ENCODE data around the gene EHBP1L1. TPM values are rescaled to one million over a fixed set of nuclear protein-coding genes. Genes with fewer than 3 reads are reported as not detected.
A peak's percentile ranks its signal among the peaks of the same experiment; 100 is the strongest.

The EHBP1L1 gene
- total and polyA plus RNA-seq, 2 donors (not counting 1 experiment from before 2014, with no cell fraction given) = 12.8 to 53.5 TPM

- Histone ChIP-seq H2AFZ (ENCODE audit: low read length) (no peak overlapping the region), H3K4me1 (ENCODE audit: control insufficient read depth, extremely low read depth, insufficient read depth, low read length) (peaks cover 12% of the 10 kb centered on the region), H3K27me3 (ENCODE audit: control insufficient read depth, insufficient read depth, low read length) (no peaks in the 10 kb centered on the region), H3K4me2 (ENCODE audit: extremely low read depth, insufficient read depth, low read length) (no peak overlapping the region), H3K79me2 (ENCODE audit: control insufficient read depth, insufficient read depth, low read length) (peaks cover 17% of the 10 kb centered on the region), H3K27ac (ENCODE audit: insufficient read depth, low read length) (no peak overlapping the region), H3K4me3 (replicated peaks in 1 of 4; ENCODE audit: control extremely low read depth in 1 of 4, insufficient read depth in 1 of 4, low read depth in 3 of 4, low read length in 4 of 4) (no peak overlapping the region), H4K20me1 (ENCODE audit: control insufficient read depth, extremely low read depth, insufficient read depth, low read length) (no peaks in the 10 kb centered on the region), H3K36me3 (ENCODE audit: control insufficient read depth, insufficient read depth, low read length) (no peaks in the 10 kb centered on the region), H3K9ac (ENCODE audit: insufficient read depth, low read length) (no peak overlapping the region), H3K9me3 (ENCODE audit: control insufficient read depth, insufficient read depth, low read depth, low read length) (no peaks in the 10 kb centered on the region)
- TF ChIP-seq EZH2 (IDR thresholded peaks at IDR 0.05; ENCODE audit: low read length, missing control alignments) (no peak), CTCF (conservative IDR thresholded peaks at IDR 0.05 in 1 of 2, IDR thresholded peaks at IDR 0.05 in 1 of 2; ENCODE audit: low read depth in 1 of 2, low read length in 2 of 2) (no peak)
- peak in 1 of 2 donors; percentile 70 for DNase-seq (ENCODE audit: low read depth in 2 of 2)
Measured at GRCh38 chr11:65565624-65566453, 10.0 kb upstream of the EHBP1L1 start.

GRCh38 chr11:65569164-65569972, 6.5 kb upstream of the EHBP1L1 start:
- H3K4me2 ChIP-seq (ENCODE audit: extremely low read depth, insufficient read depth, low read length) = peak overlapping the region; percentile 67
- H3K4me3 ChIP-seq (replicated peaks in 1 of 4; ENCODE audit: control extremely low read depth in 1 of 4, insufficient read depth in 1 of 4, low read depth in 3 of 4, low read length in 4 of 4) = peak overlapping the region; percentile 61 to 89 (median 64)
- H3K36me3 ChIP-seq (ENCODE audit: control insufficient read depth, insufficient read depth, low read length) = peaks cover 1% of the 10 kb centered on the region
- peaks cover 37% of the 10 kb centered on the region for H3K79me2 ChIP-seq (ENCODE audit: control insufficient read depth, insufficient read depth, low read length)
- TF ChIP-seq EZH2 (IDR thresholded peaks at IDR 0.05; ENCODE audit: low read length, missing control alignments) = no peak
- no peak for TF ChIP-seq CTCF (conservative IDR thresholded peaks at IDR 0.05 in 1 of 2, IDR thresholded peaks at IDR 0.05 in 1 of 2; ENCODE audit: low read depth in 1 of 2, low read length in 2 of 2)
- no peaks in the 10 kb centered on the region for H3K27me3 ChIP-seq (ENCODE audit: control insufficient read depth, insufficient read depth, low read length)
- peaks cover 30% of the 10 kb centered on the region for H3K4me1 ChIP-seq (ENCODE audit: control insufficient read depth, extremely low read depth, insufficient read depth, low read length)
- peak overlapping the region; percentile 92 for H3K27ac ChIP-seq (ENCODE audit: insufficient read depth, low read length)
- DNase-seq (ENCODE audit: low read depth in 2 of 2) = no peak
- peak overlapping the region; percentile 90 for H2AFZ ChIP-seq (ENCODE audit: low read length)
- peak overlapping the region; percentile 57 for H3K9ac ChIP-seq (ENCODE audit: insufficient read depth, low read length)
- no peaks in the 10 kb centered on the region for H4K20me1 ChIP-seq (ENCODE audit: control insufficient read depth, extremely low read depth, insufficient read depth, low read length)
- no peaks in the 10 kb centered on the region for H3K9me3 ChIP-seq (ENCODE audit: control insufficient read depth, insufficient read depth, low read depth, low read length)

Measured in fibroblast of lung (primary cell).